A673 (cell line): ENCODE results near the gene ASIC3. TPM values are rescaled to one million over a fixed set of nuclear protein-coding genes. Genes with fewer than 3 reads are reported as not detected.

ENCODE experiments used
- BruUV-seq: library from RNA; stranded (reverse); fragments of 400-500 nt; replicated peaks from 2 replicates; lab custom pipeline; 2021; lab: Mats Ljungman, UMichigan
- CTCF ChIA-PET: fragments of 300-600 bp; sonication (Branson Sonifier 250); formaldehyde crosslinking; loops from one replicate; lab custom pipeline; 2022; ENCODE audit warnings: antibody characterized with exemption; lab: Charles Lee
- POLR2A ChIA-PET: fragments of 300-600 bp; sonication (Branson Sonifier 250); formaldehyde crosslinking; loops from one replicate; lab custom pipeline; 2022; ENCODE audit warnings: antibody characterized with exemption; ENCODE audit not compliant: low non-redundant PET; lab: Charles Lee
- DNase-seq: peaks from one replicate; pipeline ENCODE4 v3.0.0-alpha.2; 2015; ENCODE audit warnings: low spot score
- H3K27ac ChIP-seq: fragments of 200-600 bp; sonication (generic); 2 replicates; pipeline ENCODE4 v1.5.1; 2016; ENCODE audit warnings: mixed run types, low read depth, mild to moderate bottlenecking, mixed read lengths, antibody characterized with exemption, low read length; ENCODE audit not compliant: poor library complexity, severe bottlenecking
- H3K27me3 ChIP-seq: fragments of 200-600 bp; sonication (generic); replicated peaks from 2 replicates; pipeline ENCODE4 v1.6.1; 2017; ENCODE audit warnings: mixed run types, low read depth, mild to moderate bottlenecking, mixed read lengths, antibody characterized with exemption, low read length; ENCODE audit not compliant: insufficient read depth, poor library complexity
- H3K36me3 ChIP-seq: fragments of 200-600 bp; sonication (generic); 2 replicates; pipeline ENCODE4 v1.6.1; 2016; ENCODE audit warnings: mixed run types, mild to moderate bottlenecking, mixed read lengths, antibody characterized with exemption, low read length; ENCODE audit not compliant: insufficient read depth, poor library complexity, severe bottlenecking
- H3K4me1 ChIP-seq: fragments of 200-600 bp; sonication (generic); 2 replicates; pipeline ENCODE4 v1.6.1; 2017; ENCODE audit warnings: mixed run types, mild to moderate bottlenecking, mixed read lengths, antibody characterized with exemption, low read length; ENCODE audit not compliant: insufficient read depth, poor library complexity, severe bottlenecking
- H3K4me3 ChIP-seq: fragments of 200-600 bp; sonication (generic); 2 replicates; pipeline ENCODE4 v1.5.1; 2016; ENCODE audit warnings: low read depth, mixed run types, mild to moderate bottlenecking, mixed read lengths, low read length; ENCODE audit not compliant: poor library complexity, severe bottlenecking
- H3K9me3 ChIP-seq: fragments of 200-600 bp; sonication (generic); 2 replicates; pipeline ENCODE4 v1.6.1; 2016; ENCODE audit warnings: mixed run types, low read depth, mild to moderate bottlenecking, mixed read lengths, antibody characterized with exemption, low read length; ENCODE audit not compliant: poor library complexity, severe bottlenecking
- CTCF ChIP-seq: fragments of 300-800, 200-600 bp; sonication (generic); conservative IDR thresholded peaks from 2 replicates; pipeline ENCODE4 v1.5.1; 2017; ENCODE audit warnings: low read depth, mild to moderate bottlenecking, antibody characterized with exemption, low read length, moderate library complexity, mixed read lengths
- EZH2 ChIP-seq: fragments of 200-600 bp; sonication (generic); IDR thresholded peaks from 2 replicates; pipeline ENCODE4 v1.6.1; 2017; ENCODE audit warnings: borderline replicate concordance, low read depth, mild to moderate bottlenecking, mixed read lengths, antibody characterized with exemption, low read length; ENCODE audit not compliant: poor library complexity, severe bottlenecking
- intact Hi-C: fragments of 100-400 bp; cut with micrococcal nuclease; formaldehyde crosslinking; loops from one replicate; pipeline ENCODE4 v1.10.0; 2022; ENCODE audit not compliant: unreplicated experiment
- total RNA-seq: library from RNA; stranded (reverse); gene quantifications from 2 replicates; pipeline ENCODE4 v1.2.3, GENCODE V29; 2021

Gene ASIC3
- total RNA-seq, 1 experiment from 2014 or later = 4.5 TPM

DNA sequence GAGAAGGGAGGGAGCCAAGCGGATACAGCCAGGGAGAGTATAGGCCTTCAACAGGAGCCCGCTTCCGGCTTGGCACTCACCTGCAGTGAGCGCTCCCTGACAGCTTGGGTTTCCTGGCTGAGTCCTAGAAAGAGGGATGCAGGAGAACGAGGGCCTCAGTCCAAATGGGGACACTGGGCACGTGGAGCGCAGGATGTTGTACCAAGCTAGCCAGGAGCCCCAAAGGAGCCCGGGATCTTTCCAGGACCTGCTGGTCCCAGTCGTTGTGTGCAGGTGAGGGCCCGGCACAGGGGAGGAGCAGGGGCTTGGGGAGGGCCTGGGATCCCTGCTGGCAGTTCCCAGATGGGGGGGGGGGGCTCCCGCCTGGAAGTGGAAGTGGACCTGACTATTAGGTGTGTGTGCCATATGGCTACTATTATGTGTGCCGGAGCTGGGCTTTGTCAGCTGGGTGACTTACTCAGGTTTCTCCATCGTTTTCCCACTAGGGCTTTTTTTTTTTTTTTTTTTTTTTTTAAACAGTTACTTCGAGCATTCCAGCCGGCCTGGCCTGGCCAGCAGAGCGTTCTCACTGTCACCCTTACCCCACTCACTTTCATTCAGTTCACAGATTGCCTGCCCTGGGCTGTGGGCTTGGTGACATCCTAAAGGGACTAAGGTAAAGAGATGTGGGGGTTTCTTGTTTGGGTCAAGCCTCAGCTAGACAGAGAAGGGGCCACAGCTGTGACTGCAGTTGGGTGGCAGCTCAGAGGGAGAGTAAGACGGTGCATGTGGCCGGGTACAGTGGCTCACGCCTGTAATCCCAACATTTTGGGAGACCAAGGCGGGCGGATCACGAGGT, 41.8 kb downstream of the ASIC3 start:
- BruUV-seq = no TSS peak

GRCh38 chr7:151091003-151091402, 42.7 kb downstream of the ASIC3 start:
- intact Hi-C loops = no loop called here
- Histone ChIP-seq H3K27me3 (no peaks in the 10 kb centered on the region), H3K4me1 (peaks cover 13% of the 10 kb centered on the region), H3K27ac (no peak overlapping the region), H3K9me3 (no peaks in the 10 kb centered on the region), H3K4me3 (no peak overlapping the region), H3K36me3 (peaks cover 18% of the 10 kb centered on the region)
- TF ChIP-seq CTCF = no peak
- no peak for TF ChIP-seq EZH2
- ChIA-PET POLR2A (no interaction called here), CTCF (interaction anchor here (1.0 kb wide), 1 partner anchor 20 kb away, joined by 4 read pairs; no protein-coding TSS in a partner anchor)
- BruUV-seq = no TSS peak
- no peak for DNase-seq

More for the DNA sequence above, 41.8 kb downstream of the ASIC3 start:
- no peak for TF ChIP-seq EZH2
- TF ChIP-seq CTCF = no peak
- ChIA-PET POLR2A (no interaction called here), CTCF (interaction anchor here (1.0 kb wide), 1 partner anchor 21 kb away, joined by 4 read pairs; no protein-coding TSS in a partner anchor)
- no peaks in the 10 kb centered on the region for H3K27me3 ChIP-seq
- no peaks in the 10 kb centered on the region for H3K9me3 ChIP-seq
- H3K4me1 ChIP-seq = peaks cover 20% of the 10 kb centered on the region
- intact Hi-C loops = no loop called here
- peaks cover 18% of the 10 kb centered on the region for H3K36me3 ChIP-seq
- no peak overlapping the region for H3K27ac ChIP-seq
- DNase-seq = no peak
- H3K4me3 ChIP-seq = no peak overlapping the region

DNA sequence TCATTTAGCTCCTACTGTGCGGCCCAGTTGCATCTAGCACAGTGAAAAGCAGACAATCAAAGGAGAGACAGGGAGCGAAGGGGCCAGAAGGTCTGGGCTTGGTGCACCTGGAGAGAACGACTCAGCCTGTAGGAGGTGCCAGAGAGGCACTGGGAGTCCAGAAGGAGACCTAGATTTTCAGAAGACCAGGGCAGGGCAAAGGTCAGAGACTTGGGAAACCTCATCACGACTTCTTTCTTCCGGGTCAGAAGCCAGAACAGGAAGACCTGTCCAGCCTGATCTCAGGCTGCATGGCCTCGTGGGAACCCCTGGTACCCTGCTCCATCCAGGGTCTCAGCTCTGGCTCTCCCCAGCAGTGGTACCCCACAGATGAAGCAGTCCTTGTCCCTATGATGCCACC, 43.1 kb downstream of the ASIC3 start:
- POLR2A ChIA-PET = no interaction called here
- H3K9me3 ChIP-seq = no peaks in the 10 kb centered on the region
- DNase-seq = no peak
- BruUV-seq = no TSS peak
- no peaks in the 10 kb centered on the region for H3K27me3 ChIP-seq
- peaks cover 18% of the 10 kb centered on the region for H3K36me3 ChIP-seq
- intact Hi-C loops = no loop called here
- CTCF ChIA-PET = interaction anchor here (1.0 kb wide), 1 partner anchor 20 kb away, joined by 4 read pairs; no protein-coding TSS in a partner anchor
- no peak overlapping the region for H3K4me3 ChIP-seq
- TF ChIP-seq CTCF (peak; percentile 52), EZH2 (no peak)
- H3K4me1 ChIP-seq = peaks cover 12% of the 10 kb centered on the region
- no peak overlapping the region for H3K27ac ChIP-seq
